Liver (tissue), 9 donors: ENCODE measurements around the gene HOXA7. TPM values are rescaled to one million over a fixed set of nuclear protein-coding genes. Genes with fewer than 3 reads are reported as not detected.

Source experiments
- DNase-seq: peaks from one replicate; pipeline ENCODE4 v3.0.0-alpha.2; 2017; ENCODE audit warnings: low spot score
- H3K27ac ChIP-seq, 2 donors: one replicate each; pipeline ENCODE4 v1.7.0; 2013; ENCODE audit warnings: inconsistent platforms in 2 of 2, low read length in 2 of 2, control low read depth in 1 of 2, low read depth in 1 of 2, mild to moderate bottlenecking in 1 of 2
- H3K27me3 ChIP-seq, 4 donors: one replicate each; pipeline versions ENCODE4 v1.6.1 to v1.7.0; 2013; ENCODE audit warnings: low read length in 3 of 4, inconsistent platforms in 1 of 4, mild to moderate bottlenecking in 1 of 4, moderate library complexity in 1 of 4; ENCODE audit not compliant: control insufficient read depth in 4 of 4, insufficient read depth in 4 of 4
- H3K36me3 ChIP-seq, 4 donors: one replicate each; pipeline versions ENCODE4 v1.6.1 to v1.7.0; 2013; ENCODE audit warnings: low read length in 3 of 4, mild to moderate bottlenecking in 3 of 4, low read depth in 1 of 4, moderate library complexity in 1 of 4; ENCODE audit not compliant: control insufficient read depth in 4 of 4, insufficient read depth in 3 of 4
- H3K4me1 ChIP-seq, 4 donors: one replicate each; pipeline versions ENCODE4 v1.6.1 to v1.7.0; 2013; ENCODE audit warnings: low read length in 3 of 4, mild to moderate bottlenecking in 3 of 4, moderate library complexity in 1 of 4; ENCODE audit not compliant: control insufficient read depth in 4 of 4, insufficient read depth in 4 of 4
- H3K4me3 ChIP-seq, 3 donors: one replicate each; pipeline versions ENCODE4 v1.6.1 to v1.7.0; 2013; ENCODE audit warnings: low read length in 3 of 3, control low read depth in 1 of 3, low read depth in 1 of 3, mild to moderate bottlenecking in 1 of 3
- H3K9ac ChIP-seq, 2 donors: one replicate each; pipeline ENCODE4 v1.7.0; 2013; ENCODE audit warnings: low read length in 2 of 2, mild to moderate bottlenecking in 2 of 2, moderate library complexity in 2 of 2, control low read depth in 1 of 2, low read depth in 1 of 2
- H3K9me3 ChIP-seq, 4 donors: one replicate each; pipeline versions ENCODE4 v1.6.1 to v1.7.0; 2013; ENCODE audit warnings: low read length in 3 of 4; ENCODE audit not compliant: control insufficient read depth in 4 of 4
- ATF3 ChIP-seq: IDR thresholded peaks from 2 replicates; pipeline ENCODE4 v1.6.1; 2016; ENCODE audit warnings: antibody characterized with exemption
- GABPA ChIP-seq, 2 donors: IDR thresholded peaks in 1 of 2; conservative IDR thresholded peaks in 1 of 2; 2 replicates each; pipeline ENCODE4 v1.6.1; 2016; ENCODE audit warnings: antibody characterized with exemption in 2 of 2, mild to moderate bottlenecking in 1 of 2, moderate library complexity in 1 of 2
- HNF4A ChIP-seq, 2 donors: conservative IDR thresholded peaks; 2 replicates each; pipeline ENCODE4 v1.6.1; 2016; ENCODE audit warnings: antibody characterized with exemption in 2 of 2, mild to moderate bottlenecking in 2 of 2
- NR2F2 ChIP-seq: IDR thresholded peaks from 2 replicates; pipeline ENCODE4 v1.6.1; 2016; ENCODE audit warnings: antibody characterized with exemption
- REST ChIP-seq: IDR thresholded peaks from 2 replicates; pipeline ENCODE4 v1.6.1; 2016; ENCODE audit warnings: antibody characterized with exemption, mild to moderate bottlenecking
- SP1 ChIP-seq: IDR thresholded peaks from 2 replicates; pipeline ENCODE4 v1.6.1; 2018; ENCODE audit warnings: antibody characterized with exemption, mild to moderate bottlenecking
- WGBS: extraction: QIAGEN DNeasy Blood & Tissue Kit; methylation state at CpG from one replicate; pipeline ENCODE4 v1.1.7; 2013; 5-methylcytosine and 5-hydroxymethylcytosine counted together
- polyA plus RNA-seq, 2 donors: library from polyadenylated mRNA; stranded (reverse) in 1 of 2; unstranded in 1 of 2; fragments of 200-250 nt in 1 of 2; fragments of >200 nt in 1 of 2; fragmentation: Nextera tagmentation in 1 of 2; extraction: Ambion mirVana in 1 of 2; gene quantifications; one replicate each; pipeline versions ENCODE4 v1.2.1 to v1.2.3, GENCODE V29; 2013 to 2015
- total RNA-seq, 2 donors: library from RNA; depleted of rRNA; stranded (reverse); fragments of >200 nt; gene quantifications; one replicate each; pipeline ENCODE4 v1.2.3, GENCODE V29; 2014
- TF ChIP-seq, protein P1 (sequence below): IDR thresholded peaks from 2 replicates; pipeline ENCODE4 v1.6.1; 2016; ENCODE audit warnings: antibody characterized with exemption
- TF ChIP-seq, protein P2 (sequence below): IDR thresholded peaks from 2 replicates; pipeline ENCODE4 v1.6.1; 2016; ENCODE audit warnings: antibody characterized with exemption
- donor health status: healthy.
- donor health status: healthy.
- donor health status: healthy.
- donor health status: healthy.
- donor health status: healthy.

The HOXA7 gene
- total and polyA plus RNA-seq, 4 donors, result under 0.01 to 0.05 TPM; not detected in 2

- 3% methylated on average over 99 of the region's 99 CpGs for WGBS
- DNase-seq, result no peak
- no peak within 1 kb of the TSS for H3K9ac ChIP-seq
Observed at GRCh38 chr7:27199849-27200760, 43.6 kb upstream of the HOXA7 start, which contains the start of gene HOXA13. TSS of gene HOXA13 (minus strand) at chr7:27200091. CDS start at chr7:27200077, 14 bp downstream.

More at GRCh38 chr7:27199849-27200760, 43.6 kb upstream of the HOXA7 start, which contains the start of gene HOXA13:
- TF ChIP-seq NR2F2, result no peak
- TF ChIP-seq REST, result no peak
- TF ChIP-seq, protein P1, sequence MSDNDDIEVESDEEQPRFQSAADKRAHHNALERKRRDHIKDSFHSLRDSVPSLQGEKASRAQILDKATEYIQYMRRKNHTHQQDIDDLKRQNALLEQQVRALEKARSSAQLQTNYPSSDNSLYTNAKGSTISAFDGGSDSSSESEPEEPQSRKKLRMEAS, result no peak
- TF ChIP-seq, protein P2, sequence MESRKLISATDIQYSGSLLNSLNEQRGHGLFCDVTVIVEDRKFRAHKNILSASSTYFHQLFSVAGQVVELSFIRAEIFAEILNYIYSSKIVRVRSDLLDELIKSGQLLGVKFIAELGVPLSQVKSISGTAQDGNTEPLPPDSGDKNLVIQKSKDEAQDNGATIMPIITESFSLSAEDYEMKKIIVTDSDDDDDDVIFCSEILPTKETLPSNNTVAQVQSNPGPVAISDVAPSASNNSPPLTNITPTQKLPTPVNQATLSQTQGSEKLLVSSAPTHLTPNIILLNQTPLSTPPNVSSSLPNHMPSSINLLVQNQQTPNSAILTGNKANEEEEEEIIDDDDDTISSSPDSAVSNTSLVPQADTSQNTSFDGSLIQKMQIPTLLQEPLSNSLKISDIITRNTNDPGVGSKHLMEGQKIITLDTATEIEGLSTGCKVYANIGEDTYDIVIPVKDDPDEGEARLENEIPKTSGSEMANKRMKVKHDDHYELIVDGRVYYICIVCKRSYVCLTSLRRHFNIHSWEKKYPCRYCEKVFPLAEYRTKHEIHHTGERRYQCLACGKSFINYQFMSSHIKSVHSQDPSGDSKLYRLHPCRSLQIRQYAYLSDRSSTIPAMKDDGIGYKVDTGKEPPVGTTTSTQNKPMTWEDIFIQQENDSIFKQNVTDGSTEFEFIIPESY, result no peak
- TF ChIP-seq GABPA (IDR thresholded peaks at IDR 0.05 in 1 of 2, conservative IDR thresholded peaks at IDR 0.05 in 1 of 2), result no peak
- TF ChIP-seq ATF3, result no peak
- no peak for TF ChIP-seq HNF4A (conservative IDR thresholded peaks at IDR 0.05)
- no peak for TF ChIP-seq SP1
- peaks cover 7 to 50% (median 29%) of the 10 kb centered on the region in 4 donors for H3K27me3 ChIP-seq
- no peak within 1 kb of the TSS for H3K27ac ChIP-seq
- peaks cover 19 to 34% (median 28%) of the 10 kb centered on the region in 4 donors for H3K4me1 ChIP-seq
- H3K9me3 ChIP-seq, result peaks cover 0 to 4% (median 0%) of the 10 kb centered on the region in 4 donors
- H3K36me3 ChIP-seq, result no peaks in the 10 kb centered on the region
- peak within 1 kb of the TSS in 1 of 3 donors; percentile 46 for H3K4me3 ChIP-seq
